HG03520 (cell line): Measurements from ENCODE around the gene PRPSAP2.
"Not testable (repeated sequence)": the region's sequence is repeated elsewhere in the genome, so short reads cannot be mapped to it uniquely, and the experiment has no call there.

Experiments
- ATAC-seq: cut with Tn5 transposase; IDR thresholded peaks from one replicate; pipeline ENCODE4 v1.9.1; 2021; ENCODE audit warnings: mild to moderate bottlenecking, moderate library complexity; ENCODE audit not compliant: unreplicated experiment

The PRPSAP2 gene

GRCh38 chr17:18937981-18938691, 80.2 kb downstream of the PRPSAP2 start:
- no peak for ATAC-seq

GRCh38 chr17:18938692-18939023, 80.7 kb downstream of the PRPSAP2 start:
- no peak for ATAC-seq

DNA sequence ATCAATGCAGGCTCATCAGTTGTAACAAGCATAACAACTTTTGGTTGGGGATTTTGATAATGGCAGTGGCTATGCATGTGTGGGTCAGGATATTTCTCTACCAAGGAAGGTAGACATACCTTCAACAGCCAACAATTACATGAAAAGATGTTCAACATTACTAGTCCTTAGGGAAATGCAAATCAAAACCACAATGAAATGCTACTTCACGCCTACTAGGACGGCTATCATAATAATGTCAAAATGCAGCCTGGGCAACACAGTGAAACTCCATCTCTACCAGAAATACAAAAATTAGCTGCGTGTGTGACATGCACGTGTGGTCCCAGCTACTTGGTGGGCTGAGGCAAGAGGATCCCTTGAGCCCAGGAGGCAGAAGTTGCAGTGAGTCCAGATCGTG, 86.7 kb downstream of the PRPSAP2 start:
- no peak for ATAC-seq

- ATAC-seq: no peak
These were observed 88.6 kb downstream of the PRPSAP2 start for GRCh38 chr17:18946536-18946935.

DNA sequence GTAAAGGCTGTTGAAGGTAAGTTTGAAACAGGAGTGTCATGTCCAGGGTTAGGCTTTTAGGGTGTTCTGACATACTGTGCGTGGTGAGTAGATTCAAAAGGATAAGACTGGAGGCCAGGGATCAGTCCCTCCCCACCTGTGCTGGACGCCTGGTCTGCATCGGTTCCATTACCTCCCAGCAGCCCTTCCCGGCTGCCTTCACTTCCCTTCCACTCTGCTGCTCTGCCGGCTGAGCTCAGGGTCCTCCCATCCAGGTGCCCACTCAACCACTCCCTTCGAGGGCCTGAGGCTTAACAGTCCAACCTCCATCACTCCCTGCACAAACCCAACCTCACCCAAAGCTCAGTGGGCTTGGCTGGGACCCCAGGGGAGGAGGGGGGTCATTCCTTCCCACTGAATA, 89.9 kb downstream of the PRPSAP2 start:
- ATAC-seq: no peak

DNA sequence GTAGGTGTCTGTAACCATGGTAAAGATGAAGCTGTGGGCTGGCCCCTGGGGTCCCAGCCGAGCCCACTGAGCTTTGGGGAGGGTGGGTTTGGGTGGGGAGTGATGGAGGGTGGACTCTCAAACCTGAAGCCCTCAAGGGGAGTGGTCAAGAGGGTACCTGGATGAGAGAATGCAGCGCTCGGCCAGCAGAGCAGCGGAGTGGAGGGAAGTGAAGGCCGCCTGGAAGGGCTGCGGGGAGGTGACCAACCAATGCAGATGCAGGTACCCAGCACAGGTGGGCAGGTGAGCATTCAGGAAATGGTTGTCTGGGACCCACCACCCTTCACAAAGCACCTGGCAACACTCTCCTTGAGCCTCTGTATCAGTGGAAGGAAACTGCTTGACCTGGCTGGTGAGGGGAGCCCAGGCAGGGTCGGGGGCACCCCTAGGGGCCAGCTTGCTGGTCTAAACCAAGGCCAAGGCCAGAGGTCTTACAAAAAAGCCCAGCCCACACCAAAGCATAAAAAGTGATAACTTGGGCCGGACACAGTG, 90.6 kb downstream of the PRPSAP2 start:
- ATAC-seq: no peak

GRCh38 chr17:18949566-18949965, 91.6 kb downstream of the PRPSAP2 start:
- ATAC-seq: no peak

GRCh38 chr17:18950346-18950745, 92.4 kb downstream of the PRPSAP2 start:
- ATAC-seq: no peak

- ATAC-seq: no peak
These were observed 93.3 kb downstream of the PRPSAP2 start for GRCh38 chr17:18950944-18951905.

DNA sequence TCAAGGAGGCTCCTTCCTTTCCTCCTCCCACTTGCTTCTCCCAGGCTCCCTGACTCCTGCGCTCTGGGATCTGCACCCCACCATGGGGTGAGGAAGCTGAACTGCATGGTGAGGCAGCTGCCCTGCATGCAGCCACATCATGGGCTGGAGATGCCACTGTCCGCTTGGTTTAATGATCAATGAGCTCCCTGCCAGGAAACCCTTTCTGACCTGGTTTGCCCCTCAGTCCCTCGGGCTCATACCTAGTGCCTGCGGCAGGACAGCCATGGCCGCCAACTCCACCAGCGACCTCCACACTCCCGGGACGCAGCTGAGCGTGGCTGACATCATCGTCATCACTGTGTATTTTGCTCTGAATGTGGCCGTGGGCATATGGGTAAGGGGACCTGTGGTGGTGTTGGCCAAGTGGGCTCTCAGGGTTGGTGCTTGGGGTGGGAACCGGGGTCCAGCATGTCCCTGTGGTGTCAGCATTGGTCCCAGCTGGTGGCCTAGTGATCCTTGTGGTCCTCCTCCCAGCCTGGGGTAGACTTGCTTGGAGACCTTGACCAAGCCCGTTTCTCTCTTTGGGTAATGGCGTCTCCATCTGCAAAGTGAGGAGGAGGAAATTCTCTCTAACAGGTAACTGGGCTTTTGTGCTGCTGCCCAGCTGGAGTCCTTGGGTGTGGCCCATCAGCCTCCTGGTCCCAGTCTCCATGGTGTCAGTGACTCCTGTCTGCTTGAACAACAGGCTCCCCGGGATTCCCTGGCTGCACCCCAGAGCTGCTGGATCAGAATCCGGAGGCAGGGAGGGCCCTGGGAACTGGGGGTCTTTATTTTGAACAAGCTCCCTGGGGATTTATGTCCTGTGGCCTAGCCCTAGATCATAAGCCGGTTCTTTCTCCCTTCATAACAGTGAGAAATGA, 94.3 kb downstream of the PRPSAP2 start, which contains the start of gene SLC5A10:
Gene SLC5A10 (plus strand): TSS at position 225 of the 902 bp plus-strand sequence. CDS start 41 bp downstream, at position 266.
- no peak for ATAC-seq

DNA sequence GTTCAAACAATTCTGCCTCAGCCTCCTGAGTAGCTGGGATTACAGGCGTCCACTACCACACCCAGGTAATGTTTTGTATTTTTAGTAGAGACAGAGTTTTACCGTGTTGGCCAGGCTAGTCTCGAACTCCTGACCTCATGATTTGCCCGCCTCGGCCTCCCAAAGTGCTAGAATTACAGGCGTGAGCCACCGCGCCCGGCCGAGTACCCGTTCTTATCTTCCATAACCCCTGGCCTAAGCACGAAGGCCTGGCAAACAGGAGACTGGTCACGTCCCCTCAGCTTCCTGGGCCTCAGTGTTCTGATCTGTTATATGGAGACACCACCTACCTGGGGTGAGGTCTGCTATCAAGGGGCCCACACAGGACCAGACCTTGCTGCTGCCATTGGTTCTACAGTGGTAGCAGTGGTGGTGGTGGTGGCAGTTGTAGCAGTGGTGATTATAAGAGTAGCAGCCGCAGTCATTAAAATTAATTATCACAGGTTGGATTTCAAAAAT, 95.3 kb downstream of the PRPSAP2 start:
- no peak for ATAC-seq

DNA sequence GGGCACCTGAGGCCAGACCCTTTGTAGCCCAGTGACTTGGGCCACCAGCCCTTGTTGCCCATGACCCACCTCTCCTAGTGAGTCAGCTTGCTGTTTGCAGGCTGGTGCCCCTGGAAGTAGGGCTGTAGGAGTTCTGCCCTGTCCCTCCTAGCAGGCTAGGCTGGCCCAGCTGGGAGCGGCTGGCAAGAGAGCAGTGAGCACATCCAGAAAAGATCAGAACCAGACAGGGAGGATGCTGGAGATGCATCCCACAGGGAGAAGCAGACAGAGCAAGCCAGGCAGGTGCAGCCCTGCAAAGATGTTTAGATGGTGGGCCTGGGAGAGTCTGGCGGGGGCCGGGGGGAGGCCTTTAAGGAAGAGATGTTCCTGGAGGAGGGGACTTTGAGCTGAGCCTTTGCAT, 96.4 kb downstream of the PRPSAP2 start:
- no peak for ATAC-seq

DNA sequence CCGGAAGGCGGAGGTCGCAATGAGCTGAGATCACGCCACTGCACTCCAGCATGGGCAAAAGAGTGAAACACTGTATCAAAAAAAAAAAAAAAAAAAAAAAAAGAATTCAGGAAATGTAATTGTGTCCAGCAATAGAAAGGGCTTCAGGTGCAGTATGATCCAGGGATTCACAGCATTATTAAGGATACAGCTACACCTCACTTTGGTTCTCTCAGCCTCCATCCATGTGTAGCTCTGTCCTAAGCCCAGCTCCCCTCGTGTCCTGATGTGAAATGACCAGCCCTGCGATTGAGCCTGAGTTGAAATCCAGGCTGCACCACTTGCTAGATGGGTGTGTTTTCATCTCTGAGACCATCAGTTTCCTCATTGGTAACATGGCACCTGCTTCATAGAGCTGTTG, 97.1 kb downstream of the PRPSAP2 start:
- no peak for ATAC-seq

DNA sequence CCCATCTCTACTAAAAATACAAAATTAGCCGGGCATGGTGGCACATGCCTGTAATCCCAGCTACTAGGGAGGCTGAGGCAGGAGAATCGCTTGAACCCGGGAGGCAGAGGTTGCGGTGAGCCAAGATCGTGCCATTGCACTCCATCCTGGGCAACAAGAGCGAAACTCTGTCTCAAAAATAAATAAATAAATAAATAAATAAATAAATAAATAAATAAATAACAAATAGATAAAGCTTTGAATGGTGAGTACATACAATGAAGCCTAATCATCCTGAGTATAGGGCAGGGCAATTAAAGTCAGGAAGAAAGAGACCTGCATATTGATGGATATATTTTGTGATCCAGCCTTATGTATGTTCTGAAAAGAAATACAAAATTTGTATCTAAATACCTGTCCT, 98.1 kb downstream of the PRPSAP2 start:
- ATAC-seq: not testable (repeated sequence)

DNA sequence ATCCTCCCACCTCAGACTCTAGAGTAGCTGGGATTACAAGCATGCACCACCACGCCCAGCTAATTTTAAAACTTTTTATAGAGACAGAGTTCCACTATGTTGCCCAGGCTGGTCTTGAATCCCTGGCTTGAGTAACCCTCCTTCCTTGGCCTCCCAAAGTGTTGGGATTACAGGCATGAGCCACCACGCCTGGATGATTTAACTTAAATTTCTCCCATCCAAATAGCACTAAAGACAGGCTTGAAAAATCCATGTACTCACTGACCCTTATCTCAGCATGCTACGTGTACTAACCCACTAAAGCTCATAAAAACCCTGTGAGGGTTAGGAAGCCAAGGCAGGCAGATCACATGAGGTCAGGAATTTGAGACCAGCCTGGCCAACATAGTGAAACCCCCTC, 98.7 kb downstream of the PRPSAP2 start:
- no peak for ATAC-seq

DNA sequence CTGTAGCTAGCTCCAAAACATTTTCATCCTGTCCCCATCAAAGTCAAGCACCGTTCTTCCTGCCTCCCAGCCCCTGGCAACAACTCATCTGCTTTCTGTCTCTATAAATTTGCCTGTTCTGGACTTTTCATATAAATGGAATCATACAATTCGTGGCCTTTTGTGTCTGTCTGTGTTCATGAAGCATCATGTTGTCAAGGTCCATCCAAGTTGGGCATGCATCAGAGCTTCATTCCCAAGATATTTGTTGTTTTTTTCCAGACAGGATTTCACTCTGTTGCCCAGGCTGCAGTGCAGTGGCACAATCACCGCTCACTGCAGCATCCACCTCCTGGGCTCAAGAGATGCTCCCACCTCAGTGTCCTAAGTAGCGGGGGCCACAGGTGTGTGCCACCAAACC, 99.9 kb downstream of the PRPSAP2 start:
- ATAC-seq: no peak

GRCh38 chr17:18958611-18959010, 100.7 kb downstream of the PRPSAP2 start:
- ATAC-seq: no peak

- no peak for ATAC-seq
These were observed 101.3 kb downstream of the PRPSAP2 start for GRCh38 chr17:18959071-18959844.

DNA sequence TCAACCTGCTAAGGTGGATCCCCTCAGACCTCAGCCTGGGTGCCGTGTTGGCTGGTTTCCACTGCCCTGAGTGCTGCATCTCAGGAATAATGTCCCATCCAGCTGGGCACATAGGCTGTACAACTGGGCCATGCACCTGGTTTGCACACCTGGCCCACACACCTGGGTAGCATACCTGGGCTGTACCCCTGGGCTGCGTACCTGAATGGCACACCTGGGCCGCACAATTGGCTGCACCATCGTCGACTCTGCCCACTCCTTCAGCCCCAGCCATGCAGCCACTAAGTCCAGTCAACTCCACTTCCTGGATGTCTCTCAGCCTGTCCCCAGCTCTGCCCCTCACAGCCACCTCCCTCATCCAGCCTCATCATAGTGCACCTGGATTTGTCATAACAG, 101.9 kb downstream of the PRPSAP2 start:
- ATAC-seq: no peak

- ATAC-seq: no peak
These were observed 102.3 kb downstream of the PRPSAP2 start for GRCh38 chr17:18960241-18960665.
